HepG2 (cell line): ENCODE results near the gene FHL3. TPM values are rescaled to one million over a fixed set of nuclear protein-coding genes. Genes with fewer than 3 reads are reported as not detected.

Source experiments
- ATF7-NPFF ChIP-seq: sonication (generic); formaldehyde crosslinking; IDR thresholded peaks from 2 replicates; pipeline ENCODE4 v1.8.1; 2023; ENCODE audit warnings: mild to moderate bottlenecking, low read depth, missing genetic modification reagents, moderate library complexity
- CHD4 ChIP-seq: fragments of 200-600 bp; sonication (generic); IDR thresholded peaks from 2 replicates; pipeline ENCODE4 v1.7.0; 2017; ENCODE audit warnings: mild to moderate bottlenecking, low read length, borderline replicate concordance
- E2F2 ChIP-seq: sonication (generic); formaldehyde crosslinking; IDR thresholded peaks from 2 replicates; pipeline ENCODE4 v1.4.0; 2020; ENCODE audit warnings: missing genetic modification reagents, borderline replicate concordance
- FOXC1 ChIP-seq: sonication (generic); formaldehyde crosslinking; IDR thresholded peaks from 2 replicates; pipeline ENCODE4 v1.8.0; 2022; ENCODE audit warnings: mild to moderate bottlenecking, missing genetic modification reagents, borderline replicate concordance
- HCFC1 ChIP-seq: fragments of 150-350 bp; IDR thresholded peaks from 2 replicates; pipeline ENCODE4 v1.6.1; 2014; ENCODE audit warnings: low read depth, low read length
- HDAC2 ChIP-seq: sonication (generic); formaldehyde crosslinking; IDR thresholded peaks from 2 replicates; pipeline ENCODE4 v1.4.0; 2020; ENCODE audit warnings: missing genetic modification reagents
- HOXA5 ChIP-seq: sonication (generic); formaldehyde crosslinking; IDR thresholded peaks from 2 replicates; pipeline ENCODE4 v1.4.0; 2020; ENCODE audit warnings: missing genetic modification reagents
- MAF1 ChIP-seq: sonication (generic); formaldehyde crosslinking; IDR thresholded peaks from 2 replicates; pipeline ENCODE4 v1.5.0; 2020; ENCODE audit warnings: missing genetic modification reagents, borderline replicate concordance
- MAX ChIP-seq: IDR thresholded peaks from 2 replicates; pipeline ENCODE4 v1.6.1; 2012; ENCODE audit warnings: inconsistent platforms
- MEIS2 ChIP-seq: sonication (generic); formaldehyde crosslinking; IDR thresholded peaks from 2 replicates; pipeline ENCODE4 v1.9.0; 2021; ENCODE audit warnings: mild to moderate bottlenecking, missing genetic modification reagents
- MTERF4 ChIP-seq: sonication (generic); formaldehyde crosslinking; IDR thresholded peaks from 2 replicates; pipeline ENCODE4 v1.8.0; 2023; ENCODE audit warnings: mild to moderate bottlenecking, missing genetic modification reagents
- ONECUT2 ChIP-seq: sonication (generic); formaldehyde crosslinking; IDR thresholded peaks from 2 replicates; pipeline ENCODE4 v1.4.0; 2020; ENCODE audit warnings: missing genetic modification reagents
- PRDM15 ChIP-seq: sonication (generic); formaldehyde crosslinking; IDR thresholded peaks from 2 replicates; pipeline ENCODE4 v1.4.0; 2020; ENCODE audit warnings: missing genetic modification reagents
- PTBP1 ChIP-seq: fragments of 200-400 bp; formaldehyde crosslinking; IDR thresholded peaks from 2 replicates; pipeline ENCODE4 v1.6.1; 2018; ENCODE audit warnings: low read length, low read depth; ENCODE audit not compliant: poor library complexity, severe bottlenecking
- SOX13 ChIP-seq, 3 experiments: fragments of 450-650 bp in 1 of 3; sonication (generic) in 1 of 3; formaldehyde crosslinking in 1 of 3; IDR thresholded peaks in 2 of 3; conservative IDR thresholded peaks in 1 of 3; 2 replicates each; pipeline versions ENCODE4 v1.5.0 to v1.6.1; 2016 to 2020; ENCODE audit warnings: antibody characterized with exemption in 1 of 3, mild to moderate bottlenecking in 1 of 3, missing compliant biosample characterization in 1 of 3, missing genetic modification reagents in 1 of 3, moderate library complexity in 1 of 3
- THRA ChIP-seq: sonication (generic); formaldehyde crosslinking; IDR thresholded peaks from 2 replicates; pipeline ENCODE4 v1.4.0; 2020; ENCODE audit warnings: missing genetic modification reagents, borderline replicate concordance
- WIZ ChIP-seq: sonication (generic); formaldehyde crosslinking; IDR thresholded peaks from 2 replicates; pipeline ENCODE4 v1.5.1; 2020; ENCODE audit warnings: mild to moderate bottlenecking, missing genetic modification reagents
- XBP1 ChIP-seq: sonication (generic); formaldehyde crosslinking; IDR thresholded peaks from 2 replicates; pipeline ENCODE4 v1.5.0; 2020; ENCODE audit warnings: missing genetic modification reagents
- ZC3H13 ChIP-seq: sonication (generic); formaldehyde crosslinking; IDR thresholded peaks from 2 replicates; pipeline ENCODE4 v1.8.1; 2023; ENCODE audit warnings: mild to moderate bottlenecking, missing genetic modification reagents, moderate library complexity
- ZNF180 ChIP-seq: sonication (generic); formaldehyde crosslinking; IDR thresholded peaks from 2 replicates; pipeline ENCODE4 v1.4.0; 2020; ENCODE audit warnings: low read depth, missing genetic modification reagents, borderline replicate concordance
- ZNF232 ChIP-seq: sonication (generic); formaldehyde crosslinking; IDR thresholded peaks from 2 replicates; pipeline ENCODE4 v1.4.0; 2020; ENCODE audit warnings: missing genetic modification reagents, borderline replicate concordance
- ZNF749 ChIP-seq: sonication (generic); formaldehyde crosslinking; IDR thresholded peaks from 2 replicates; pipeline ENCODE4 v1.8.0; 2022; ENCODE audit warnings: mild to moderate bottlenecking, missing genetic modification reagents, moderate library complexity, borderline replicate concordance
- polyA plus RNA-seq, 8 experiments: library from polyadenylated mRNA; depleted of rRNA in 3 of 8; stranded (reverse) in 7 of 8; unstranded in 1 of 8; fragments of >200 nt; fragmentation: Illumina TruSeq in 4 of 8; extraction: Trizol in 4 of 8; gene quantifications; 2 replicates each; pipeline versions ENCODE4 v1.2.1 to v1.2.3, GENCODE V29; 2011 to 2016; ENCODE audit warnings: low read depth in 4 of 8, missing spikeins in 1 of 8, mixed read lengths in 1 of 8; ENCODE audit not compliant: insufficient read depth in 1 of 8
- total RNA-seq, 5 experiments: library from RNA; depleted of rRNA; stranded (reverse); fragments of >200 nt; fragmentation: Illumina TruSeq; extraction: Trizol; gene quantifications; 2 replicates each; pipeline ENCODE4 v1.2.3, GENCODE V29; 2016; ENCODE audit warnings: low read depth in 1 of 5

FHL3 gene
- total and polyA plus RNA-seq, 2 of the 13 experiments (the other 11 are each of a cell fraction or from before 2014, with no cell fraction given) = 2.8 to 6.6 TPM

GRCh38 chr1:37989361-37989930, 15.9 kb downstream of the FHL3 start (continued):
- TF ChIP-seq PTBP1 (no peak), ATF7-NPFF (CRISPR knock-in tag) (0 out of 2 replicates have a peak, but pooled peaks have one; percentile 23), ZNF180 (CRISPR knock-in tag) (peak; percentile 67; the same call in 1 of the 2 replicates), CHD4 (no peak), HOXA5 (CRISPR knock-in tag) (peak; percentile 3; the same call in 1 of the 2 replicates), PRDM15 (CRISPR knock-in tag) (no peak; the same call in 1 of the 2 replicates), ONECUT2 (CRISPR knock-in tag) (no peak), ZNF749 (CRISPR knock-in tag) (no peak), SOX13 (IDR thresholded peaks at IDR 0.05) (no peak), SOX13 (CRISPR knock-in tag; conservative IDR thresholded peaks at IDR 0.05 in 1 of 2, IDR thresholded peaks at IDR 0.05 in 1 of 2) (no peak), XBP1 (peak; percentile 31; the same call in 1 of the 2 replicates), HCFC1 (no peak), MEIS2 (no peak; the same call in 1 of the 2 replicates), ZNF232 (CRISPR knock-in tag) (0 out of 2 replicates have a peak, but pooled peaks have one; percentile 15), THRA (CRISPR knock-in tag) (no peak), E2F2 (CRISPR knock-in tag) (0 out of 2 replicates have a peak, but pooled peaks have one; percentile 28), HDAC2 (CRISPR knock-in tag) (no peak), MAF1 (CRISPR knock-in tag) (no peak; the same call in 1 of the 2 replicates), MAX (no peak; the same call in 1 of the 2 replicates), ZC3H13 (CRISPR knock-in tag) (no peak), WIZ (no peak; the same call in 1 of the 2 replicates), MTERF4 (0 out of 2 replicates have a peak, but pooled peaks have one; percentile 20), FOXC1 (CRISPR knock-in tag) (no peak)
